Body of pancreas (tissue), 4 donors: Measurements from ENCODE around the gene XIST. TPM values are rescaled to one million over a fixed set of nuclear protein-coding genes. Genes with fewer than 3 reads are reported as not detected.

Experiments
- ATAC-seq: fragments of 150-250 bp; one replicate; pipeline ENCODE4 v1.9.1; 2016
- DNase-seq, 4 donors: peaks; one replicate each; pipeline ENCODE4 v3.0.0-alpha.2; 2019
- H3K27ac ChIP-seq, 4 donors: fragments of 200-600 bp; sonication (generic); 1 replicate in 3 of 4; 2 replicates in 1 of 4; pipeline versions ENCODE4 v1.5.1 to v1.6.1; 2016 to 2019; ENCODE audit warnings: mild to moderate bottlenecking in 1 of 4, mixed read lengths in 1 of 4, moderate library complexity in 1 of 4
- H3K27me3 ChIP-seq, 2 donors: fragments of 200-600 bp; sonication (generic); one replicate each; pipeline ENCODE4 v1.6.0; 2016; ENCODE audit warnings: mild to moderate bottlenecking in 1 of 2
- H3K36me3 ChIP-seq, 2 donors: fragments of 200-600 bp; sonication (generic); replicated peaks in 1 of 2; 2 replicates each; pipeline ENCODE4 v1.5.1; 2016; ENCODE audit warnings: low read depth in 2 of 2; ENCODE audit not compliant: insufficient read depth in 1 of 2
- H3K4me1 ChIP-seq: fragments of 200-600 bp; sonication (generic); one replicate; pipeline ENCODE4 v1.6.0; 2016
- H3K4me3 ChIP-seq, 2 donors: fragments of 200-600 bp; sonication (generic); 1 replicate in 1 of 2; 2 replicates in 1 of 2; pipeline ENCODE4 v1.5.1; 2016 to 2019
- H3K9me3 ChIP-seq, 3 donors: fragments of 200-600 bp; sonication (generic); 1 replicate in 2 of 3; 2 replicates in 1 of 3; pipeline ENCODE4 v1.5.1; 2016
- CTCF ChIP-seq, 7 experiments: fragments of 450-650 bp in 4 of 7; fragments of 200-600 bp in 3 of 7; sonication (generic) in 3 of 7; IDR thresholded peaks; one replicate each; pipeline ENCODE4 v1.5.1; 2016 to 2019; ENCODE audit warnings: antibody characterized with exemption in 7 of 7
- POLR2A ChIP-seq, 3 donors: fragments of 450-650 bp; IDR thresholded peaks; one replicate each; pipeline ENCODE4 v1.6.1; 2016; ENCODE audit warnings: antibody characterized with exemption in 3 of 3, mild to moderate bottlenecking in 2 of 3
- WGBS, 2 donors: methylation state at CpG; one replicate each; pipeline ENCODE4 v1.1.5; 2017; 5-methylcytosine and 5-hydroxymethylcytosine counted together
- intact Hi-C: fragments of 100-400 bp; cut with DNase I; formaldehyde crosslinking; loops from one replicate; pipeline ENCODE4 v1.15.1; 2023
- total RNA-seq, 2 donors: library from RNA; depleted of rRNA; stranded (reverse); fragments of >200 nt; gene quantifications; one replicate each; pipeline ENCODE4 v1.1.0, GENCODE V29; 2016

The XIST gene
- total RNA-seq, 2 donors from 2014 or later: 246 to 462 TPM

GRCh38 chrX:73832319-73832718 lies 20.2 kb downstream of the XIST start:
- H3K4me1 ChIP-seq: no peaks in the 10 kb centered on the region
- DNase-seq: no peak
- 75 to 91% methylated on average over 4 of the region's 4 CpGs for WGBS, 2 donors
- intact Hi-C loops: no loop called here
- H3K4me3 ChIP-seq: no peak overlapping the region
- no peaks in the 10 kb centered on the region for H3K27me3 ChIP-seq
- no peaks in the 10 kb centered on the region for H3K9me3 ChIP-seq
- no peak for ATAC-seq
- no peak overlapping the region for H3K27ac ChIP-seq
- H3K36me3 ChIP-seq: no peaks in the 10 kb centered on the region
- TF ChIP-seq CTCF (IDR thresholded peaks at IDR 0.05) (no peak), POLR2A (IDR thresholded peaks at IDR 0.05) (no peak)

- no peak overlapping the region for H3K4me3 ChIP-seq
- H3K9me3 ChIP-seq: no peaks in the 10 kb centered on the region
- ATAC-seq (no peak), DNase-seq (no peak)
- TF ChIP-seq CTCF (IDR thresholded peaks at IDR 0.05): no peak
- no peak for TF ChIP-seq POLR2A (IDR thresholded peaks at IDR 0.05)
- H3K27ac ChIP-seq: no peak overlapping the region
- intact Hi-C loops: no loop called here
- no peaks in the 10 kb centered on the region for H3K4me1 ChIP-seq
- 45 to 58% methylated on average over 2 of the region's 2 CpGs for WGBS, 2 donors
- H3K27me3 ChIP-seq: no peaks in the 10 kb centered on the region
- H3K36me3 ChIP-seq: no peaks in the 10 kb centered on the region
Observed at GRCh38 chrX:73831500-73831899, 21.0 kb downstream of the XIST start.

GRCh38 chrX:73830489-73831414 lies 21.8 kb downstream of the XIST start:
- Histone ChIP-seq H3K4me1 (no peaks in the 10 kb centered on the region), H3K4me3 (no peak overlapping the region), H3K27ac (no peak overlapping the region), H3K36me3 (no peaks in the 10 kb centered on the region), H3K9me3 (no peaks in the 10 kb centered on the region), H3K27me3 (no peaks in the 10 kb centered on the region)
- TF ChIP-seq POLR2A (IDR thresholded peaks at IDR 0.05) (no peak), CTCF (IDR thresholded peaks at IDR 0.05) (no peak)
- ATAC-seq (no peak), DNase-seq (no peak)
- intact Hi-C loops: no loop called here
- WGBS, 2 donors: 68 to 69% methylated on average over 9 of the region's 9 CpGs

- WGBS, 2 donors: 60 to 76% methylated on average over 5 of the region's 5 CpGs
- no peaks in the 10 kb centered on the region for H3K36me3 ChIP-seq
- ATAC-seq: no peak
- H3K9me3 ChIP-seq: no peaks in the 10 kb centered on the region
- no peaks in the 10 kb centered on the region for H3K27me3 ChIP-seq
- no peak overlapping the region for H3K4me3 ChIP-seq
- H3K27ac ChIP-seq: no peak overlapping the region
- H3K4me1 ChIP-seq: no peaks in the 10 kb centered on the region
- intact Hi-C loops: no loop called here
- DNase-seq: no peak
- TF ChIP-seq POLR2A (IDR thresholded peaks at IDR 0.05) (no peak), CTCF (IDR thresholded peaks at IDR 0.05) (no peak)
Observed at GRCh38 chrX:73829890-73830466, 22.5 kb downstream of the XIST start.
